Parathyroid adenoma (tissue), 2 donors: Measurements from ENCODE around the gene IER3.
"Not testable (repeated sequence)": the region's sequence is repeated elsewhere in the genome, so short reads cannot be mapped to it uniquely, and the experiment has no call there.

Experiments used
- H2AFZ ChIP-seq: fragments of 300-600 bp; sonication (generic); one replicate; pipeline ENCODE4 v1.7.0; 2017; ENCODE audit warnings: antibody characterized with exemption, mild to moderate bottlenecking
- H3K27ac ChIP-seq: fragments of 300-600 bp; sonication (generic); one replicate; pipeline ENCODE4 v1.7.0; 2017
- H3K27me3 ChIP-seq: fragments of 300-600 bp; sonication (generic); one replicate; pipeline ENCODE4 v1.7.0; 2017; ENCODE audit warnings: low read length; ENCODE audit not compliant: control insufficient read depth, insufficient read depth
- H3K36me3 ChIP-seq: fragments of 300-600 bp; sonication (generic); one replicate; pipeline ENCODE4 v1.7.0; 2017; ENCODE audit warnings: low read length; ENCODE audit not compliant: control insufficient read depth, insufficient read depth
- H3K4me1 ChIP-seq: fragments of 300-600 bp; sonication (generic); one replicate; pipeline ENCODE4 v1.7.0; 2017; ENCODE audit warnings: control low read depth
- H3K4me2 ChIP-seq: fragments of 300-600 bp; sonication (generic); one replicate; pipeline ENCODE4 v1.7.0; 2017; ENCODE audit warnings: low read length
- H3K4me3 ChIP-seq: fragments of 300-600 bp; sonication (generic); one replicate; pipeline ENCODE4 v1.7.0; 2017; ENCODE audit warnings: low read depth, low read length
- H3K79me2 ChIP-seq: fragments of 300-600 bp; sonication (generic); one replicate; pipeline ENCODE4 v1.7.0; 2017; ENCODE audit warnings: control low read depth
- H3K9ac ChIP-seq: fragments of 300-600 bp; sonication (generic); one replicate; pipeline ENCODE4 v1.7.0; 2017; ENCODE audit warnings: mild to moderate bottlenecking
- H3K9me3 ChIP-seq: fragments of 300-600 bp; sonication (generic); one replicate; pipeline ENCODE4 v1.7.0; 2017; ENCODE audit warnings: low read length; ENCODE audit not compliant: control insufficient read depth
- TF ChIP-seq, protein P1 (sequence below): fragments of 300-600 bp; sonication (generic); IDR thresholded peaks from one replicate; pipeline ENCODE4 v1.7.0; 2017; ENCODE audit warnings: antibody characterized with exemption, mild to moderate bottlenecking
- donor health status: primary hyperparathyroidism.

Gene IER3

DNA sequence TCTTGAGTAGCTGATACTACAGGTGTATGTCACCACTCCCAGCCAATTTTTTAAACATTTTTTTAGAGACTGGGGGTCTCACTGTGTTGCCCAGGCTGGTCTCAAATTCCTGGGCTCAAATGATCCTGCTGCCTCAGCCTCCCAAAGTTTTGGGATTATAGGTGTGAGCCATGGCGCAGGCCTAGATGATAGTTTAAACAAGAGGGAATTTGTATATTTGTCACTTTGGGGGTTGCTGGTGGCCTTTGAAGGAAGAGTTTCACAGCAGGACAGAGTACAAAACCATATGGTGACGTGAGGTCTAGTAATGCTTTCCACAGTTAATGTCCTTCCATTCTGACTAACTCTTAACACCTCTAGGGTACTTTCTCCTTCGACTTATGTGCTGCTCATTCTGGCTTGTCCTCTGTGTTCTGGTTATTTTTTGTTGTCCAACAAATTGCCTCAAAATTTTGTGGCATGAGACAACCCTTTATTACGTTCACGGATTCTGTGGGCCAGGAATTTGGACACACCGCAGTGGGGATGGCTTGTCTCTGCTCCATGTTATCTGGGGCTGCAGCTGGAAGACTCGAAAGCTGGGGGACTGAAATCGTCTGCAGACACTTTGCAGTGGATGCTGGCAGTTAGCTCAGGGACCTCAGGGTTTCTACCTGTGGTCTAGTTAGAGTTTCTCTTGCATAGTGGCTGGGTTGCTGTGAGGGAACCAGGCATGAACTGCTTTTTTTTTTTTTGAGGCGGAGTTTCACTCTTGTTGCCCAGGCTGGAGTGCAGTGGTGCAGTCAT is 23.0 kb upstream of the IER3 start:
- H3K9ac ChIP-seq, result no peak overlapping the region

DNA sequence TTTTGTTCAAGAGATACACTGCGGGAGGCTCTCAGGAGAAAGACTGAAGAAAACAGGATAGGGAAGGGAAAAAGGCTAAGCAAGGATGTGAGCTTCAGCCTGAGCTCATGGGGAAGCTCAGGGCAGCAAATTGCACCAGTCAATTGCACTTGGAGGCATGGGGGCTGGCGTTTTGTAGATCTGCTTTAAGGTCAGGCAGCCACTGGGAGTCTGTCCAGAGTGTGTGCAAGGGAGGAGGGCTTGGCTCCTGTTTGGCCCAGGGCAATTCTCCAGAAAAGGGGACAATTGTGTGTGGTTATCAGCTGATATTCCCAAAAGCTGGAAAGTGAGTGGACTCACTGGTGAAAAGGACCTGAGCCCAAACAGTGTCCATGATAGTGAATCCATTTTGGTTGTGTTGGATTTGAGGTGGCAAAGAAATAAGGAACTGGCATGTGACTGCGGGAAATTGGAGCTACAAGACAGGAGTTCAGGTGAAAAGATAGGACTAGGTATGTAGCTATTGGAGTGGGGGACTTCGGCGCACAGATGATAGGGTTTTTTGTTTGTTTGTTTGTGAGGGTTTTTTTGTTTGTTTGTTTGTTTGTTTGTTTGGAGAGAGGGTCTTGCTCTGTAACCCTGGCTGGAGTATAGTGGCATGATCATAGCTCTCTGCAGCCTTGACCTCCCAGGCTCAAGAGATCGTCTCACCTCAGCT is 22.3 kb upstream of the IER3 start:
- H3K9ac ChIP-seq, result no peak overlapping the region
- H3K27ac ChIP-seq, result no peak overlapping the region
- no peaks in the 10 kb centered on the region for H3K79me2 ChIP-seq
- H3K4me3 ChIP-seq, result no peak overlapping the region
- TF ChIP-seq, protein P1, sequence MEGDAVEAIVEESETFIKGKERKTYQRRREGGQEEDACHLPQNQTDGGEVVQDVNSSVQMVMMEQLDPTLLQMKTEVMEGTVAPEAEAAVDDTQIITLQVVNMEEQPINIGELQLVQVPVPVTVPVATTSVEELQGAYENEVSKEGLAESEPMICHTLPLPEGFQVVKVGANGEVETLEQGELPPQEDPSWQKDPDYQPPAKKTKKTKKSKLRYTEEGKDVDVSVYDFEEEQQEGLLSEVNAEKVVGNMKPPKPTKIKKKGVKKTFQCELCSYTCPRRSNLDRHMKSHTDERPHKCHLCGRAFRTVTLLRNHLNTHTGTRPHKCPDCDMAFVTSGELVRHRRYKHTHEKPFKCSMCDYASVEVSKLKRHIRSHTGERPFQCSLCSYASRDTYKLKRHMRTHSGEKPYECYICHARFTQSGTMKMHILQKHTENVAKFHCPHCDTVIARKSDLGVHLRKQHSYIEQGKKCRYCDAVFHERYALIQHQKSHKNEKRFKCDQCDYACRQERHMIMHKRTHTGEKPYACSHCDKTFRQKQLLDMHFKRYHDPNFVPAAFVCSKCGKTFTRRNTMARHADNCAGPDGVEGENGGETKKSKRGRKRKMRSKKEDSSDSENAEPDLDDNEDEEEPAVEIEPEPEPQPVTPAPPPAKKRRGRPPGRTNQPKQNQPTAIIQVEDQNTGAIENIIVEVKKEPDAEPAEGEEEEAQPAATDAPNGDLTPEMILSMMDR, result no peak
- no peak overlapping the region for H3K4me2 ChIP-seq
- peaks cover 14% of the 10 kb centered on the region for H3K4me1 ChIP-seq
- no peaks in the 10 kb centered on the region for H3K27me3 ChIP-seq
- H3K9me3 ChIP-seq, result no peaks in the 10 kb centered on the region
- no peak overlapping the region for H2AFZ ChIP-seq
- H3K36me3 ChIP-seq, result no peaks in the 10 kb centered on the region

More for the DNA sequence above, 23.0 kb upstream of the IER3 start:
- Histone ChIP-seq H3K79me2 (no peaks in the 10 kb centered on the region), H3K4me2 (no peak overlapping the region), H3K9me3 (no peaks in the 10 kb centered on the region), H2AFZ (no peak overlapping the region), H3K36me3 (no peaks in the 10 kb centered on the region), H3K4me3 (no peak overlapping the region), H3K27me3 (no peaks in the 10 kb centered on the region), H3K4me1 (peaks cover 14% of the 10 kb centered on the region), H3K27ac (no peak overlapping the region)
- TF ChIP-seq, protein P1, result no peak

DNA sequence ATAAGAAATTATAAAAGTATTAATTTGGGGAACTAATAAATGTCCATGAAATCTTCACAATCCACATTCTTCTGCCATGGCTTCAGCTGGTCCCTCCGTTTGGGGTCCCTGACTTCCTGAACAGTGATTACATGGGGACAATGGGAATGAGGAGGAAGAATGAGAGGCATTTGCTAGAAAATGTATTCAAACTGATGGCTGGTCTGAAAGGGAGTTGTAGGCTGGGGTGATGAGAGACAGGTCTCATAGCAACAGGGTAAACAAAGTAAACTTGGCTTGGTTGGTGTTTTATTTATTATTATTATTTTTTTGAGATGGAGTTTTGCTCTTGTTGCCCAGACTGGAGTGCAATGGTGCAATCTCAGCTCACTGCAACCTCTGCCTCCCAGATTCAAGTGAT is 21.1 kb upstream of the IER3 start:
- H3K27me3 ChIP-seq, H3K36me3 ChIP-seq, H3K4me2 ChIP-seq, H3K9ac ChIP-seq, H3K4me3 ChIP-seq, H3K79me2 ChIP-seq, H2AFZ ChIP-seq, H3K27ac ChIP-seq, H3K9me3 ChIP-seq: not testable (repeated sequence)
- H3K4me1 ChIP-seq, result peaks cover 14% of the 10 kb centered on the region

DNA sequence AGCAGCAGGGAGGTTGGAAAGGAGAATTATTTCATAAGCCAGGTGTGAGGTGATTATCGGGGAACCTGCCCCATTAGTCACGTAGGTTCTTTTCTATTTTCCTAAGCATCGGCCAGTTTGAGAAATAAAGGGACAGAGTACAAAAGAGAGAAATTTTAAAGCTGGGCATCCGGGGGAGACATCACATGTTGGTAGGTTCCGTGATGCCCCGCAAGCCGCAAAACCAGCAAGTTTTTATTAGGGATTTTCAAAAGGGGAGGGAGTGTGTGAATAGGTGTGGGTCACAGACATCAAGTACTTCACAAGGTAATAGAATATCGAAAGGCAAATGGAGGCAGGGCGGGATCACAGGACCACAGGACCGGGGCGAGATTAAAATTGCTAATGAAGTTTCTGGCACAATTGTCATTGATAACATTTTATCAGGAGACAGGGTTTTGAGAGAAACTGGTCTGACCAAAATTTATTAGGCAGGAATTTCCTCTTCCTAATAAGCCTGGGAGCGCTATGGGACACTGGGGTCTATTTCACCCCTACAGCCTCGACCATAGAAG is 20.2 kb upstream of the IER3 start:
- H3K27me3 ChIP-seq, H3K27ac ChIP-seq, H3K36me3 ChIP-seq, H3K9ac ChIP-seq, H3K4me1 ChIP-seq, H3K4me2 ChIP-seq, H2AFZ ChIP-seq, H3K79me2 ChIP-seq, H3K9me3 ChIP-seq, H3K4me3 ChIP-seq: not testable (repeated sequence)

DNA sequence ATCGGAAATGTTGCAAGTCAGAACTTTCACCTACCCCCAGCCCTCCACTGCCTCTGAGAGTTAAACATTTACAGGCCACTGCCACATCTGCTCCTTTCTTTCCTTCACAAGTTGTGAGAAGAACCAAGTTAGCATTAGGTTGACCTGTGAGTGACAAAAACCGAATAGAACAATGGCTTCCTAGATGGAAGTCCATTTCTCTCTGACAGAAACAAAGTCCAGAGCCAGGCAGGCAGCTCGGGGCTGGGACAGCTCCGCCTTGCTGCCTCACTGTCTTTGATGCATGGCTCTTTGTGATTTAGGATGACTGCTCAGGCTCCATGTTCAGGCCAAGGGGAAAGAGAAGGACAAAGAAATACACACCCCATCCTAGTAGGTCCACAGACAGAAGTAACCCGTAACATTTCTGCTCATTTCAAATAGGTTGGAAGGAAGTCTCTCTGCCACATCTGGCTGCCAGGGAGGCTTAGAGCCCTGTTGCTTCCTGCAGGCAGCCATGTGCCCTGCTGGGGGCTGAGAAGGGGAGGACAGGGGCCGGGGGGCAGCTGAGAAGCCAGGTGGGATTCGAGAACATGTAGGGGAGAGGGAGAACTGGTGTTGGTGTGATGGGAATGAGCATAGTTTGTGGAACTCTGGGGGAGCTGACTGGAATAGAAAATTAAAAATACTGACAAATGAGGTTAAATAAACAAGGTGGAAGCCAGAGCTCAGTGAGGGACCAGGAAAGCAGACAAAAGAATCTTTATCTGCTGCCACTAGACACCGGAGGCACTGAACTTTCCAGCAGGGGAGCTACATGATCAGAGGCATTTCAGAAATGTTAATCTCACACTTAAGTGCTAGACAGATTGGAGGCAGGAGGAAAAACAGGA is 19.5 kb upstream of the IER3 start:
- Histone ChIP-seq H3K4me1 (peaks cover under 1% of the 10 kb centered on the region), H3K9ac (no peak overlapping the region), H3K27ac (no peak overlapping the region)

More for the DNA sequence above, 19.5 kb upstream of the IER3 start:
- Histone ChIP-seq H3K4me2 (no peak overlapping the region), H3K36me3 (no peaks in the 10 kb centered on the region), H3K79me2 (no peaks in the 10 kb centered on the region), H3K27me3 (no peaks in the 10 kb centered on the region), H3K4me3 (no peak overlapping the region), H2AFZ (peak overlapping the region; percentile 14), H3K9me3 (no peaks in the 10 kb centered on the region)
- TF ChIP-seq, protein P1, result no peak
